GM19455 (cell line): ENCODE measurements around the gene HCRTR2.
"Not testable (repeated sequence)": the region's sequence is repeated elsewhere in the genome, so short reads cannot be mapped to it uniquely, and the experiment has no call there.

Source experiments
- ATAC-seq: cut with Tn5 transposase; IDR thresholded peaks from one replicate; pipeline ENCODE4 v1.9.1; 2021; ENCODE audit not compliant: unreplicated experiment

Gene HCRTR2

GRCh38 chr6:55174211-55175026, at the start of gene HCRTR2:
Gene HCRTR2, plus strand, starts transcription at chr6:55174515. Its CDS starts 73 bp downstream, at chr6:55174588.
- no peak for ATAC-seq

- no peak for ATAC-seq
Observed at GRCh38 chr6:55130806-55131324, 43.5 kb upstream of the HCRTR2 start.

GRCh38 chr6:55131616-55132015, 42.7 kb upstream of the HCRTR2 start:
- no peak for ATAC-seq

GRCh38 chr6:55136916-55137315, 37.4 kb upstream of the HCRTR2 start:
- no peak for ATAC-seq

GRCh38 chr6:55137929-55138693, 36.2 kb upstream of the HCRTR2 start:
- ATAC-seq, result no peak

GRCh38 chr6:55141611-55142010, 32.7 kb upstream of the HCRTR2 start:
- no peak for ATAC-seq

GRCh38 chr6:55142610-55143009, 31.7 kb upstream of the HCRTR2 start:
- no peak for ATAC-seq

- ATAC-seq, result no peak
Observed at GRCh38 chr6:55153284-55153683, 21.0 kb upstream of the HCRTR2 start.

- ATAC-seq, result not testable (repeated sequence)
Observed at GRCh38 chr6:55158784-55159183, 15.5 kb upstream of the HCRTR2 start.

GRCh38 chr6:55167860-55168259, 6.5 kb upstream of the HCRTR2 start:
- no peak for ATAC-seq

- ATAC-seq, result no peak
Observed at GRCh38 chr6:55175078-55176049, 1.0 kb downstream of the HCRTR2 start.

GRCh38 chr6:55176958-55177357, 2.6 kb downstream of the HCRTR2 start:
- no peak for ATAC-seq

- ATAC-seq, result no peak
Observed at GRCh38 chr6:55180258-55180657, 5.9 kb downstream of the HCRTR2 start.

- no peak for ATAC-seq
Observed at GRCh38 chr6:55182016-55182650, 7.8 kb downstream of the HCRTR2 start.

- ATAC-seq, result no peak
Observed at GRCh38 chr6:55184782-55185530, 10.6 kb downstream of the HCRTR2 start.

GRCh38 chr6:55198715-55199114, 24.4 kb downstream of the HCRTR2 start:
- no peak for ATAC-seq

GRCh38 chr6:55199239-55199638, 24.9 kb downstream of the HCRTR2 start:
- no peak for ATAC-seq

GRCh38 chr6:55208478-55209458, 34.5 kb downstream of the HCRTR2 start:
- ATAC-seq, result no peak
